GM21526 (cell line): ENCODE results near the gene TEX55.
"Not testable (repeated sequence)": the region's sequence is repeated elsewhere in the genome, so short reads cannot be mapped to it uniquely, and the experiment has no call there.

Experiments
- ATAC-seq: cut with Tn5 transposase; IDR thresholded peaks from one replicate; pipeline ENCODE4 v1.9.1; 2021; ENCODE audit warnings: moderate library complexity; ENCODE audit not compliant: unreplicated experiment, low FRiP score

Gene TEX55

GRCh38 chr3:119145500-119146167, at the start of gene TEX55:
TSS of gene TEX55 (plus strand) at chr3:119146165. CDS start at chr3:119146190, 25 bp downstream.
- peak; percentile 71 for ATAC-seq

GRCh38 chr3:119098003-119098402, 48.0 kb upstream of the TEX55 start:
- no peak for ATAC-seq

- ATAC-seq: no peak
Measured at GRCh38 chr3:119098619-119099222, 47.2 kb upstream of the TEX55 start.

DNA sequence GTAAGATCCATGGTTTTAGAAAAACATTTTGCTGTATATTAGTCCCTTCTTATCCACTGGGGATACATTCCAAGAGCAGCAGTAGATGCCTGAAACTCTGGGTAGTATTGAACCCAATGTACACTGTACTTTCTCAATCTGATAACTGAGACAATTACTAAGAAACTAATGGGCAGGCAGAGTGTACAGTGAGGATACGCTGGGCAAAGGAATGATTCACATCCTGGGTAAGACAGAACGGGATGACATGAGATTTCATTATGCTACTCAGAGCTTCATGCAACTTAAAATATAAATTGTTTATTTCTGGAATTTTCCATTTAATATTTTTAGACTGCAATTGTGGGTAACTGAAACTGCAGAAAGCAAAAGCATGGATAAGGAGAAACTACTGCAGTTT, 46.2 kb upstream of the TEX55 start:
- ATAC-seq: no peak

DNA sequence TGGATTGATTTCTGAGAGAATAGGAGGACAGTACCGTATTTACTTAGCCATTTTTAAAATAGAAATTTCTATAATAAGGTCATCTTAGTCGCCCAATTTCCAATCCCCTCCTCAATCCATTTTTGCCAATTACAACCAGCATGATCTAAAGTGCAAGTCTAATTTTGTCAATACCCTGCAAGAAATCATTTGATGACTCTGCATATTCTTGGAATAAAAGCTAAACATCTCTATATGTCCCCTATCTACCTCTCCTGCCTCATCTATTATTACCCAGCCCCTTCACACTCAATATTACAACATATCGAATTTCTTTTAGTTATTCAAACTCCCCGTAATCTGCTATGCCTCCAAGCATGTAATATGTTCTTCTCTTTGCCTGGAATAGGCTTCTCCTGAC, 41.9 kb upstream of the TEX55 start:
- ATAC-seq: no peak

- ATAC-seq: not testable (repeated sequence)
Measured at GRCh38 chr3:119118330-119118729, 27.6 kb upstream of the TEX55 start.

DNA sequence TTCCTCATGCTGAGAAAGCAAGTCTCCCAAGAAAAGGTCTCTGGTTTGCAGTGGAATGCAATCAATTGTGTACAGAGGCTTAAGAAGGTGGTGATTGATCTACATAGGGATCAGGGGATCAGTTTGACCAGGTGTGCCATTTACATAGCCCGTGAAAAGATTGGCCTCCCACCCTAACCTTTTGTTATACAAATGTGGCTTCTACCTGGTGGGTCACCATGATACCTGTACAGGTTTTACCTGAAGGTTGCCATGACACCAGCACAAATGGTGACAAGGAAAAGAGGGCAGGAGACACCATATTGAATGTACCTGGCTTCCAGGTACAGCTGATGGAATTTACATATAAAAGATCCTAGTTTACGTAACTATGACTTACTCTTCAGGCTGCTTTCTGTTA, 25.5 kb upstream of the TEX55 start:
- ATAC-seq: no peak

DNA sequence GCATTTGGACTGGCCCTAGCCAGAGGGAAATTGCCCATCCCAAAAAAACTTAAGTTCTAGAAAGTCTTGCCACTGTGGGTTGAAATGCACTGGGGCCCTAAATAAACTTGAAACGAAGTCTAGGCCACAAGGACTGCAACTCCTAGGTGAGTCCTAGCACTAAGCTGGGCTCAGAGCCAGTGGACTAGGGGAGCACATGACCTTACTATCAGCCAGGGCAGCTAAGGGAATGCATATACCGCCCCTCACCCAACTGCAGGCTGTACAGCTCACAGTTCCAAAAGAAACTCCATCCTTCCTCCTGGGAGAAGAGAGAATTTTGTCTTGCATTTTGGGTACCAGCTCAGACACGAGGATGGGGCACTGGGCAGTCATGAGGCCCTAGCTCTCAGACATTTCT, 23.6 kb upstream of the TEX55 start:
- ATAC-seq: no peak

GRCh38 chr3:119125342-119125741, 20.6 kb upstream of the TEX55 start:
- no peak for ATAC-seq

DNA sequence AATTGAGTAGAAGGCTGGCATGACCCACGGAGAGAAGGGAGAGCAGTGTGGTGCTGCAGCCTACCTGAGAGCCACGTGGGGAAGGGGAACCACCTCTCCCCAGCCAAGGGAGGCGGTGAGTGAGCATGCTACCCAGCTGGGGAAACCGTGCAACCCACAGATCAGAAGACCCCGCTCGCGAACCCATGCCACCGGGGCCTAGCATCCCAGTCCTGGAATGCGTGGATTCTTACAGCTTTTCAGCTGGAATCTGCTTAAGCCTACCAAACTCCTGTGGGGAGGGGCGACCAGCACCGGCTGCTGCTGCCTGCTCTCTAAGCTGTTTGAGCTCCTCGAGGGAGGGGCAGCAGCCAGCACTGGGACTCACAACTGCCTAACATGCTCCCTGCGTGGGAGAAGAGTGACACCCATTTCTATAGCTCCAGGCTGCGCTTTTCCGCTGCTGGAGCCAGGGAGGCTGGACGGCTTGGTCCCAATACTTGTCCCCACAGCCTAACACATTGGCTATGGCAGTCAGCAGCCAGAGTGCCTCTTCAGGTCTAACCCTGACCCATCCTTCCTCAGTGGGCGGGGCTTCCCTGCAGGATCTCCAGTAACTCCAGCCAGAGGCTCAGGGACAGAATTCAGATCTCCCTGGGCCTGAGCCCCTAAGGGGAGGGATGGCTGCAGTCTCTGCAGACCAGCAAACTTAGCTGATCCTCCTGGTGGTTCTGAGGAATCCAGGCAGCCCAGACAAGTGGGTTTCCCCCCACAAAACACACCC, 20.0 kb upstream of the TEX55 start:
- ATAC-seq: no peak

- ATAC-seq: not testable (repeated sequence)
Measured at GRCh38 chr3:119130291-119130690, 15.7 kb upstream of the TEX55 start.

DNA sequence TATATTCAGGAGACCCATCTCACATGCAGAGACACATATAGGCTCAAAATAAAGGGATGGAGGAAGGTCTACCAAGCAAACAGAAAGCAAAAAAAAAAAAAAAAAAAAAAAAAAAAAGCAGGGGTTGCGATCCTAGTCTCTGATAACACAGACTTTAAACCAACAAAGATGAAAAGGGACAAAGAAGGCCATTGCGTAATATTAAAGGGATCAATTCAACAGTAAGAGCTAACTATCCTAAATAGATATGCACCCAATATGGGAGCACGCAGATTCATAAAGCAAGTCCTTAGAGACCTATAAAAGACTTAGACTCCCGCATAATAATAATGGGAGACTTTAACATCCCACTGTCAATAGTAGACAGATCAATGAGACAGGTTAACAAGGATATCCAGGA, 13.7 kb upstream of the TEX55 start:
- ATAC-seq: not testable (repeated sequence)

DNA sequence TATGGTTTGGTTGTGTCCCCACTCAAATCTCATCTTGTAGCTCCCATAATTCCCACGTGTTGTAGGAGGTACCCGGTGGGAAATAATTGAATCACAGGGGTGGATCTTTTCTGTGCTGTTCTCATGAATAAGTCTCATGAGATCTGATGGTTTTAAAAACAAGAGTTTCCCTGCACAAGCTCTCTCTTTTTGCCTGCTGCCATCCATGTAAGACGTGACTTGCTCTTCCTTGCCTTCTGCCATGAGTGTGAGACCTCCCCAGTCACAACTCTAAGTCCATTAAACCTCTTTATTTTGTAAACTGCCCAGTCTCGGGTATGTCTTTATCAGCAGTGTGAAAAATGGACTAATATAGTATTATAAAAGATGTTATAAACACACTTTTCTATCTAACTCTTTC, 6.6 kb upstream of the TEX55 start:
- not testable (repeated sequence) for ATAC-seq

GRCh38 chr3:119140466-119140865, 5.5 kb upstream of the TEX55 start:
- ATAC-seq: no peak

DNA sequence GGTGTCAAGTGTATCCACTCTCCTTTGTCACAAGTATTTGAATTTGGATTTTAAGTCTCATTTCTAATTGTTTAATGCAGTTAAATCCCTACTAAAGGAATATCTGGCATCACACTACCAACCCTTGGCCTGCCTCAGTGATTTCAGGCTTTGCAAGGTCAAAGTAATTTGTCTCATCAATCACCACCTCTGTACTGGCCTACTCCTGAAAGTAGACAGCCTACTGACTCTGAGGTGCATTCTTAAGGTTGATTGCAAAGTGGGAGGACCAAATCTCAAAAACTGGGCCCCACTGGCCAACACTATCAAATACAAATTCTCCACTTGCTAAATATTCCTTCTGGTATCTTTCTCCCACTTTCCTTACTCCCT, 851 bp upstream of the TEX55 start:
- ATAC-seq: peak; percentile 36

DNA sequence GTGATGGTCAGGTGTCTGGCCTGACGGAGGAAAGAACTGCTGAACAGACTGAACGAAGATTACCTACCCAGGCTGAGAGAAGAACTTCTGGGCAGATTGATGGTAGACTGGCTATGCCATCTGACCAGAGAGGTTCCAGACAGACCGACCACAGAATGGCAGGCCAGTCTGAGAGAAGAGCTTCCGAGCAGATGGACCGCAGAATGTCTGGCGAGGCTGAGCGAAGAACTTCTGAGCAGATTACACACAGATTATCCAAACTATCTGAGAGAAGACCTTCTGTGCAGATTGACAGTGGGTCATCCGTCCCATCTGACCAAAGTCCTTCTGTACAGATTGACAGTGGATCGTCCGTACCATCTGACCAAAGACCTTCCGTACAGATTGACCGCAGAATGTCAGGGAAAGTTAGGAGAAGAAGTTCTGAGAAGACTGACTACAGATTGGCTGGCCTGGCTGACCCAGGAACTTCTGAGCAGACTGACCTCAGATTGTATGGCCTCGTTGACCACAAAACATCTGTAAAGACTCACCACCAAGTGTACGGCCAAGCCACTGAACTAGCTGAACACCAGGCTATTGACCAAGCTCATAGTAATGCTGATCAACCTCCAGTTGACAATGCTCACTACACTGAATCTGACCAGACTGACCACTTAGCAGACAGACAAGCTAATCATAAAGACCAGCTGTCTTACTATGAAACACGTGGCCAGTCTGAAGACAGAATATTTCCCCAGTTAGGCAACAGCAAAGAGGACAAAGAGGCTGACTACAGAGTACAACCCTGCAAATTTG, 812 bp downstream of the TEX55 start:
- ATAC-seq: no peak

DNA sequence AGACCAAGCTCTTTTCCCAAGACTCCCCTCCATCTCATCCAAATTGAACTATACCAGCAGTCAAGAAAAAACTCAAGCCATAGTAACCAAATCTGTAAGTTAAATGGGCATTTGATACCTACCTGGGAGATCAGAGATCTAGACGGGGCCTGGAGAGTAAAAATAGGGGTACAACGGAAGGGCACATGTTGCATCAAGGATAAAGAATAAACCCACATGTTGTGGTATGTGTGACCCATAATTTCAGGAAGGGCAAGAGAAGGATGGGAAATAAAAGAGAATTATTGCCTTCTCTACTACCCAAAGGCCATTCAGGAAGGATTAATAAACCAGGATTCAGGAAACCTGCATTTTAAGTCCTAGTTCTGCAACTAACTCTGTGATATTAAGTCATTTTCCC, 1.5 kb downstream of the TEX55 start:
- ATAC-seq: no peak

DNA sequence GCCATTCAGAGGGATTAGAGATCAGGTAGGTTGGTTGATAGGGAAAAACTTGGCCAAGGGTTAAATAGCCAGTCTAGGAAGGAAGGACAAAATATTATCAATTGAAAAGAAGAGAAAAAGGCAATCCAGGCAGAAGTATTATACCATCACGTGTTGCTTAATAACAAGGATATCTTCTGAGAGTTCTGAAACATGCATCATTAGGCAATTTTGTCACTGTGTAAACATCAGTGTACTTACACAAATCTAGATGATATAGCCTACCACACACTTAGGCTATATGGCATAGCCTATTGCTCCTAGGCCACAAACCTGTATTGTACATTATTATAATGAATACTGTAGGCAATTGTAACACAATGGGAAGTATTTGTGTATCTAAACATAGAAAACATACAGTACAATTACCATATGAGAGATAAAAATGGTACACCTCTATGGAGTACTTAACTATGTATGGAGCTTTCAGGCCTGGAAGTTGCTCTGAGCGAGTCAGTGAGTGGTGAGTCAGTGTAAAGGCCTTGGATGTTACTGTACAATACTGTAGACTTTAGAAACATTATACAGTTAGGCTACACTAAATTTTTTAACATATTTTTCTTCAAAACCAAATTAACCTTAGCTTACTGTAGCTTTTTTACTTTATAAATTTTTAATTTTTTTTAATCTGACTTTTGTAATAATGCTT, 2.7 kb downstream of the TEX55 start:
- no peak for ATAC-seq

GRCh38 chr3:119149484-119149883, 3.5 kb downstream of the TEX55 start:
- no peak for ATAC-seq

DNA sequence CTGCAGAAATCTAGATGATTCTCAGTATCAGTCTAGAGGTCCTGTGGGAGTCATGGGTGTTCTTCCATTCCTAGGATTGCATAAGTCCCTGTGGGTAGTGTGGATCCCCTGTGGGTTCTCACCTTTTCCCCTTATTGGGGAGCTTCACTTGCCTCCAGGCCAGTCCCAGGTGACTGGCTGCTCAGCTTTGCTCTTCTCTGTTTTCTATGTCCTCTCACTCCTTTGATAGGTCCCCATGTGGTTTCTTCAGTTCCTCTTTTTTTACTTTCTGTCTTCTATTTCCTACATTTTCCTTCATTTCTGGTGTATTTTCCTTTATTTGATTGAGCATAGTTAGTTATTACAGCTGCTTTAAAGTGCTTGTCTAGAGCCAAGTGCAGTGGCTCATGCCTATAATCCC, 10.9 kb downstream of the TEX55 start:
- no peak for ATAC-seq
